Neural progenitor cell (in vitro differentiated cells): ENCODE results near the gene PGAP1.

Source experiments
- CTCF ChIP-seq: fragments of 200-600 bp; sonication (generic); IDR thresholded peaks from 2 replicates; pipeline ENCODE4 v1.5.1; 2017; ENCODE audit warnings: antibody characterized with exemption, mild to moderate bottlenecking
- EZH2 ChIP-seq: fragments of 200-600 bp; sonication (generic); IDR thresholded peaks from 2 replicates; pipeline ENCODE4 v1.6.1; 2017; ENCODE audit warnings: antibody characterized with exemption, mild to moderate bottlenecking, moderate library complexity

GRCh38 chr2:196900843-196901242 is 25.7 kb downstream of the PGAP1 start:
- no peak for TF ChIP-seq CTCF
- TF ChIP-seq EZH2, result no peak
